ENCODE data around the gene CTXN3. TPM values are rescaled to one million over a fixed set of nuclear protein-coding genes. Genes with fewer than 3 reads are reported as not detected.

Gene CTXN3
- total RNA-seq, 1 donor from 2014 or later: 0.29 TPM

DNA sequence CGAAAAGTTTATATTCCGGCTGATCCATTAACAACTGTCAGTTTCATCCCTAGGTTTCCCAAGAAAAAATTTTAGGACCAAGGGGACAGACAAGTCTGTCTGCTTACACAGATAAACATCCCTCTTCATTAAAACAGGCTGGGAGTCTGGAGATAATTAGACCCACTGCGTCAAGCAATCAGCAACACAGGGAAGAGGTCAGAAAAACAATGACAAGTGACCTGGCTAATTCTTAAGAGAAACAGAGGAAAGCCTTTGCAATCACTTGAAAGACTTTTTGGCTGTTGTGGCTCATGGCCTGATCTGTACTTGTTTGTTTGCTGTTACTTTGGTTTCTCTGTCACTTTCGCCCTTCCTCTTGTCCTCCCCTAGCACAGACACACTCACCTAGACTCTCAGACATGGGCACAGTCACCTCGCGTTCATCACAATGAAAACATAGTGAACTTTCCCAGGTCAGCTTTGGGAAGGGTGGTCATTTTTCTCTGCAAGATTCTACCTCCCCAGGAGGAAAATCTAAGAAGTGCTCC, 51.4 kb downstream of the CTXN3 start:
- no peaks in the 10 kb centered on the region for H3K9me3 Mint-ChIP-seq
- H3K27me3 Mint-ChIP-seq: no peaks in the 10 kb centered on the region
- no peak for DNase-seq (ENCODE audit: extremely low spot score, unreplicated experiment)
- TF ChIP-seq, protein P1, sequence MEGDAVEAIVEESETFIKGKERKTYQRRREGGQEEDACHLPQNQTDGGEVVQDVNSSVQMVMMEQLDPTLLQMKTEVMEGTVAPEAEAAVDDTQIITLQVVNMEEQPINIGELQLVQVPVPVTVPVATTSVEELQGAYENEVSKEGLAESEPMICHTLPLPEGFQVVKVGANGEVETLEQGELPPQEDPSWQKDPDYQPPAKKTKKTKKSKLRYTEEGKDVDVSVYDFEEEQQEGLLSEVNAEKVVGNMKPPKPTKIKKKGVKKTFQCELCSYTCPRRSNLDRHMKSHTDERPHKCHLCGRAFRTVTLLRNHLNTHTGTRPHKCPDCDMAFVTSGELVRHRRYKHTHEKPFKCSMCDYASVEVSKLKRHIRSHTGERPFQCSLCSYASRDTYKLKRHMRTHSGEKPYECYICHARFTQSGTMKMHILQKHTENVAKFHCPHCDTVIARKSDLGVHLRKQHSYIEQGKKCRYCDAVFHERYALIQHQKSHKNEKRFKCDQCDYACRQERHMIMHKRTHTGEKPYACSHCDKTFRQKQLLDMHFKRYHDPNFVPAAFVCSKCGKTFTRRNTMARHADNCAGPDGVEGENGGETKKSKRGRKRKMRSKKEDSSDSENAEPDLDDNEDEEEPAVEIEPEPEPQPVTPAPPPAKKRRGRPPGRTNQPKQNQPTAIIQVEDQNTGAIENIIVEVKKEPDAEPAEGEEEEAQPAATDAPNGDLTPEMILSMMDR (conservative IDR thresholded peaks at IDR 0.05): no peak
- H3K4me1 Mint-ChIP-seq (ENCODE audit: unreplicated experiment): peaks cover 37% of the 10 kb centered on the region
- H3K27ac Mint-ChIP-seq: no peak overlapping the region
- H3K36me3 Mint-ChIP-seq: no peaks in the 10 kb centered on the region
- no peak overlapping the region for H3K4me3 Mint-ChIP-seq

DNA sequence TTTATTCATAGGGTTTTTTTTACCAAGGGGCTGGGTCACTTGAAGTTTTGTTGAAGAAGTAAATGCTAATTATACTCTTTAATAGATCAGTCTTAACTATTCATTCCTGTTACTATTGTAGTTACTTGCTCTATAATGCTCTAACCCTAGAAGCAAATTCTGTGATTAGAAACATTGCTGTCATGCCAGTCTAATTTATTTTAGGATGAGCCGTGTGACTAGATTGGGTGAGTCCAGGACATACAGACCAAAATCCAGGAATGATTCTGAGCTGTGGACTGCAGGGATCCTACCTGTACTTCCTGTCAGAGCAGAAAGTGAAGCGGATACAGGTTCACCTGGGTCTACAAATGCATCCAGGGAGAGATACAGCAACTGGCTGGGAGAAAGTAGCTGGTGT, 53.6 kb downstream of the CTXN3 start:
- Mint-ChIP-seq H3K27me3 (no peaks in the 10 kb centered on the region), H3K36me3 (no peaks in the 10 kb centered on the region), H3K9me3 (no peaks in the 10 kb centered on the region), H3K4me1 (ENCODE audit: unreplicated experiment) (peaks cover 49% of the 10 kb centered on the region), H3K27ac (no peak overlapping the region), H3K4me3 (no peak overlapping the region)
- no peak for DNase-seq (ENCODE audit: extremely low spot score, unreplicated experiment)
- TF ChIP-seq, protein P1 (conservative IDR thresholded peaks at IDR 0.05): no peak

DNA sequence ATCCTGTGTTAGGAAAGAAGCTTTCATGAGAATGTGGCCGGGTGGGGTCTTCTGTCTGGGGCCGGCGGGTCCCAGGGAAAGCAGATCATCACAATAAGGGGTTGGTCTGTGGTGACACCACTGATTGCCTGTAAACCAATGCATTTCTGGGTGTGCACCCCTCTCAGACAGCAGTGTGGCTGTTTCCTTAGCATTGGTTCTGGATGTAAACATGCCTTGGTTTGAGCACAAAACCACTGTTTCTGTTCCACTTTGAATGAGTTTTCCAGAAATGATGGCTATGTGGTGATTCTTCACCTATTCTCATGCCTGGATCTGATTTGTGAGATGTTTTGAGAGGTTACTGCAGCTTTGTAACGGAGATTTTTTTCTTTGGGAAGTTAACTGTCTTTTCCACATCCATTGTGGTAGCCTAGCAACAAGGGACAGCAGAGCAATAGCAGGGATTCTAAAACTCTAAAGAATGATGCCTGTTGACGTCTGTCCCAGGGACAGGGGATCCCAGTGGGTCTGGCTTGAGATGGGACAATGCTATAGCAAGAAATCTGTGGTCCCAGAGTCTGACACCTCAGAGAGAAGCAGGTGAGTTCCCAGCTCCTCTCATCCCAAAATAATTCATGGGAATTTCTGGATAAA, 54.2 kb downstream of the CTXN3 start, which contains the start of gene CCDC192:
Gene CCDC192 (plus strand): TSS at position 466 of the 636 bp plus-strand sequence. CDS start 55 bp downstream, at position 521.
- H3K36me3 Mint-ChIP-seq: no peaks in the 10 kb centered on the region
- no peak for DNase-seq (ENCODE audit: extremely low spot score, unreplicated experiment)
- H3K4me1 Mint-ChIP-seq (ENCODE audit: unreplicated experiment): peaks cover 47% of the 10 kb centered on the region
- no peak within 1 kb of the TSS for H3K4me3 Mint-ChIP-seq
- H3K9me3 Mint-ChIP-seq: no peaks in the 10 kb centered on the region
- no peak within 1 kb of the TSS for H3K27ac Mint-ChIP-seq
- no peaks in the 10 kb centered on the region for H3K27me3 Mint-ChIP-seq
- TF ChIP-seq, protein P1 (conservative IDR thresholded peaks at IDR 0.05): no peak

DNA sequence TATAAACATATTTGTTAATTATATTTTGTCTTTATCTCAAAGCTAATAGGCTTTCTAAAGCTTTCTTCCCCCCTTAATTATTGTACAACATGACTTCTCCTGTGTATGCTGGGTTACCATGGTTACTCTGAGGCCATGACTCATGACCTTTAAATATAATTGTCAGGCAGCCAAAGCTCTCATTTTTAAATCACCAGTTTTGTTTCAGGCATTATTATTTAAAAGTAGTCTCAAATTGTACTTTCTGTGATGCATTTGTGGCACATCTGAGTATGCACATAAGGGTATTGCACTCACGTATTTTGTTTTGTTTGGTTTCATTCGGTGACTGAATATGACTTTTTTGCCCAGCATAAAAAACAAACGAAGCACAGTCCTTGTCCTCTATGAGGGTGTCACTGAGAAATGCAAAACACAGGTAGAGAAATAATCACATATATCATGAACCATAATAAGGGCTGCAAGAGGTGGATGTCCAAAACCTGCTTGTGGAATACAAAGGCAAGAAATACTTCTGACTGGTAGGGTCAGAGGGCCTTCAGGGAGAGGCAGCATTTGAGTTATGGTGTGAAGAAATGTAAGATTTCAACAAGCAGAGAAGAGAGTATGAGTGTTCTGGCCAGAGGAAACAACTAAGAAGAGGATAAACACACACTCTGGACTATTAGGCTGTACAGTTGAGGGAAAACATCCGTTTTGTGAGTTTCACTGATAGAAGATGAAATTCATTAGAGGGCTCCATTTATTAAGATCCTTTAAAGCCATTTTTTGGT, 56.4 kb downstream of the CTXN3 start:
- Mint-ChIP-seq H3K27me3 (no peaks in the 10 kb centered on the region), H3K4me1 (ENCODE audit: unreplicated experiment) (peaks cover 27% of the 10 kb centered on the region), H3K27ac (no peak overlapping the region), H3K36me3 (no peaks in the 10 kb centered on the region), H3K9me3 (no peaks in the 10 kb centered on the region), H3K4me3 (no peak overlapping the region)
- TF ChIP-seq, protein P1 (conservative IDR thresholded peaks at IDR 0.05): no peak
- DNase-seq (ENCODE audit: extremely low spot score, unreplicated experiment): no peak

DNA sequence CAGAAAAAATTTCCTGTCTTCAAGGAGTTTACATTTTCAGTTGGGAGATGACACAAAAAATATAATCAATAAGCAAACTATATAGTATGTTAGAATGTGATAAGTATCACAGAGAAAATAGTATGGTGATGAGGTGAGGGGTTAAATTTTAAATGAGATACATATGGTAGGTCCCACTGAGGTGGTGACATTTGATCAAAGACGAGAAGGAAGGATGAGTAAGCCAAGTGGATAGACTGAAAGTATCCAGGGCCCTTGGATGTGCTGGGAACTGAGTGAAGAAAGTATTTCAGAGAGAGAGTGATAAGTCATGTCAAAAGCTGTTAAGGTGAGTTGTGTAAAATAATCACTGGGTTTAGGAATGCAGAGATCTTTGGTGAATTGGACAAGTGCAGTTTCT, 57.8 kb downstream of the CTXN3 start:
- no peak overlapping the region for H3K27ac Mint-ChIP-seq

More for the DNA sequence above, 57.8 kb downstream of the CTXN3 start:
- H3K9me3 Mint-ChIP-seq: no peaks in the 10 kb centered on the region
- TF ChIP-seq, protein P1 (conservative IDR thresholded peaks at IDR 0.05): no peak
- H3K27me3 Mint-ChIP-seq: no peaks in the 10 kb centered on the region
- peaks cover 20% of the 10 kb centered on the region for H3K4me1 Mint-ChIP-seq (ENCODE audit: unreplicated experiment)
- no peak overlapping the region for H3K4me3 Mint-ChIP-seq
- H3K36me3 Mint-ChIP-seq: no peaks in the 10 kb centered on the region
- DNase-seq (ENCODE audit: extremely low spot score, unreplicated experiment): no peak

All from type B pancreatic cell (in vitro differentiated cells).